ENCODE results near the gene COL20A1. TPM values are rescaled to one million over a fixed set of nuclear protein-coding genes. Genes with fewer than 3 reads are reported as not detected.

Gene COL20A1
- total RNA-seq, 1 experiment from 2014 or later: 2.3 TPM

- no peak for TF ChIP-seq CTCF (conservative IDR thresholded peaks at IDR 0.05)
- DNase-seq: no peak
- no peaks in the 10 kb centered on the region for H3K27me3 Mint-ChIP-seq (ENCODE audit: low read depth)
- H4K5ac ChIP-seq (ENCODE audit: insufficient read length, low read depth, low read length): no peak overlapping the region
- no peak overlapping the region for H3K27ac ChIP-seq (ENCODE audit: insufficient read length, low read depth, low read length)
- no peaks in the 10 kb centered on the region for H3K4me1 ChIP-seq (ENCODE audit: insufficient read depth, low read length)
- H2BK20ac ChIP-seq (ENCODE audit: low read depth, low read length, poor library complexity, severe bottlenecking): no peak overlapping the region
- H3K23me2 ChIP-seq (ENCODE audit: insufficient read length, low read depth, low read length, poor library complexity, severe bottlenecking): peaks cover 3% of the 10 kb centered on the region
- no peak overlapping the region for H4K91ac ChIP-seq (ENCODE audit: insufficient read length, low read depth, low read length)
- H3K79me1 ChIP-seq (ENCODE audit: insufficient read depth, low read depth, low read length, poor library complexity, severe bottlenecking): no peaks in the 10 kb centered on the region
- no peak overlapping the region for H3K56ac ChIP-seq (ENCODE audit: insufficient read length, low read depth, low read length)
- H3K23ac ChIP-seq (ENCODE audit: insufficient read length, low read depth, low read length): no peak overlapping the region
- no peaks in the 10 kb centered on the region for H3K9me3 Mint-ChIP-seq
- H4K20me1 ChIP-seq (ENCODE audit: control insufficient read depth, insufficient read depth, insufficient read length): no peaks in the 10 kb centered on the region
- H3K27ac Mint-ChIP-seq: no peak overlapping the region; a peak in 1 of 7 replicates
- H3K9ac ChIP-seq (ENCODE audit: extremely low read depth, insufficient read length, low read length): no peak overlapping the region
- no peak overlapping the region for H3K4me3 Mint-ChIP-seq
- H2BK15ac ChIP-seq (ENCODE audit: low read depth, low read length): no peak overlapping the region
- H3K4ac ChIP-seq (ENCODE audit: low read depth, low read length): no peak overlapping the region
- H3K9me3 ChIP-seq (ENCODE audit: control insufficient read depth, low read depth, low read length): no peaks in the 10 kb centered on the region
- no peak overlapping the region for H2AFZ ChIP-seq (ENCODE audit: low read length)
- peaks cover 8 to 60% (median 42%) of the 10 kb centered on the region in 3 experiments; a peak in 6 of 7 replicates for H3K36me3 Mint-ChIP-seq (ENCODE audit: insufficient read depth in 1 of 3, low read depth in 3 of 3)
- H4K8ac ChIP-seq (replicated peaks; ENCODE audit: insufficient read length, low read depth, low read length): no peak overlapping the region
- H3K18ac ChIP-seq (ENCODE audit: insufficient read length, low read depth, low read length): no peak overlapping the region
- no peak overlapping the region for H2BK120ac ChIP-seq (ENCODE audit: low read depth, low read length, poor library complexity, severe bottlenecking)
- H3K4me1 Mint-ChIP-seq: peaks cover 5% of the 10 kb centered on the region in 2 experiments; a peak in 3 of 4 replicates
- no peak overlapping the region for H3K4me2 ChIP-seq (ENCODE audit: insufficient read depth, insufficient read length, low read length)
- H3K27me3 ChIP-seq (ENCODE audit: insufficient read depth, low read length): no peaks in the 10 kb centered on the region
- H2BK12ac ChIP-seq (ENCODE audit: insufficient read length, low read depth, low read length): no peak overlapping the region
- no peak overlapping the region for H3K14ac ChIP-seq (ENCODE audit: insufficient read depth, low read length)
- no peak overlapping the region for H2BK5ac ChIP-seq (ENCODE audit: insufficient read length, low read length)
- H3T11ph ChIP-seq (ENCODE audit: low read length): no peak overlapping the region
- H3K79me2 ChIP-seq (ENCODE audit: insufficient read depth, low read length): no peaks in the 10 kb centered on the region
- WGBS (ENCODE audit: extremely low coverage, insufficient read length, low lambda C conversion rate): no CpG with 5 or more reads among the region's 44 CpGs
- no peak overlapping the region for H2AK5ac ChIP-seq (ENCODE audit: insufficient read length, low read length)
These were observed 7.1 kb upstream of the COL20A1 start for GRCh38 chr20:63285636-63286615.

Data from H9 (cell line).